ENCODE data around the gene SV2B. TPM values are rescaled to one million over a fixed set of nuclear protein-coding genes. Genes with fewer than 3 reads are reported as not detected.

The SV2B gene
- total and polyA plus RNA-seq, 8 donors = 0.53 to 11.3 (median 5.2) TPM

DNA sequence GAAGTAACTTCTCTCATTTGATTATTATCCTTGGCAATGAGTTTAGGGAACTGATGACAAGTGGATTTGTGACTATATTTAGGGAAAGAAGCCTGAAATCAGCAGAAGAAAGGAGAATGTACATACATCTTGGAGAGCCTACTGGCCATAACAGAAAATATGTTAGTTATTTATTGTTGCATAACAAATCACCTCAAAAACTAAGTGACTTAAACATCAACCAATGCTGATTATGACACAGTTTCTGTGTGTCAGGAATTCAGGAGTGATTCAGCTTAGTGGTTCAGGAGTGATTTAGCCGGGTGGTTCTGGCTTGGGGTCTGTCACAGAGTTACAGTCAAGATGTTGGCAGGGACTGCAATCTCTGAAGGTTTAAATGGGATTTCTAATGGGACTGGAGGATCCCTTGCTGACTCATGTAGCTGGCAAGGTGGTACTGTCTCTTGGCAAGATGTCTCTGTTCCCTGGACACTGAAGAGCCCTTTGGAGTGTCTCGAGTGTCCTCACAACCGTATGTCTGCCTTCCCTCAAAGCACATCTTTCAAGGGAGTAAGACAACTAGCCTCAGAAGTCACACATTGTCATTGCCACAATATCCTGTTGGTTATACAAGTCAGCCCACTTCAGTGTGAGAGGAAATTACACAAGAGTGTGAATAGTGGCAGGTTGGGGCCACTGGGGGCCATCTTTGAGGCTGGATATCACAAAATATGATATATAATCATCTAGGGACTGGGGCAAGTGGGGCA is 248.9 kb downstream of the SV2B start:
- Histone ChIP-seq H3K36me3 (no peaks in the 10 kb centered on the region), H3K4me3 (no peak overlapping the region), H3K27me3 (no peaks in the 10 kb centered on the region), H3K27ac (no peak overlapping the region), H3K4me1 (no peaks in the 10 kb centered on the region), H3K9me3 (no peaks in the 10 kb centered on the region)
- DNase-seq (no peak), ATAC-seq (no peak), FAIRE-seq (no peak)
- TF ChIP-seq CTCF (IDR thresholded peaks at IDR 0.05) = no peak
- intact Hi-C loops (cut with DNase I) = no loop called here
- 28 to 52% methylated on average over 3 of the region's 3 CpGs for WGBS, 2 donors

Other genes with a start within 250 kb of the SV2B start
- gene FURIN, start 231.7 kb upstream of the SV2B start, total RNA-seq = 100 to 1,000 TPM in 3 of 6 donors, 10 to 100 TPM in 3; 50.3 to 106 (median 98.8) TPM
- 10 to 100 TPM; 52.5 to 67.7 TPM for gene FURIN, start 231.7 kb upstream of the SV2B start, polyA plus RNA-seq
- gene FES, start 215.8 kb upstream of the SV2B start, total RNA-seq = 10 to 100 TPM in 1 of 6 donors, 1 to 10 TPM in 5; 3.9 to 23.0 (median 8.6) TPM
- gene FES, start 215.8 kb upstream of the SV2B start, polyA plus RNA-seq = 10 to 100 TPM; 24.4 to 26.5 TPM
- gene MAN2A2, start 197.0 kb upstream of the SV2B start, total RNA-seq = 10 to 100 TPM; 56.6 to 88.2 (median 67.7) TPM
- 100 to 1,000 TPM in 1 of 2 donors, 10 to 100 TPM in 1; 57.2 to 118 TPM for gene MAN2A2, start 197.0 kb upstream of the SV2B start, polyA plus RNA-seq
- 10 to 100 TPM; 10.3 to 17.6 (median 13.3) TPM for gene HDDC3, start 167.7 kb upstream of the SV2B start, total RNA-seq
- gene HDDC3, start 167.7 kb upstream of the SV2B start, polyA plus RNA-seq = 10 to 100 TPM; 16.6 to 20.9 TPM
- 10 to 100 TPM; 29.2 to 50.7 (median 32.2) TPM for gene UNC45A, start 165.0 kb upstream of the SV2B start, total RNA-seq
- gene UNC45A, start 165.0 kb upstream of the SV2B start, polyA plus RNA-seq = 10 to 100 TPM; 50.0 to 51.3 TPM
- 10 to 100 TPM in 1 of 6 donors, 1 to 10 TPM in 5; 6.6 to 12.2 (median 7.8) TPM for gene RCCD1, start 145.4 kb upstream of the SV2B start, total RNA-seq
- 10 to 100 TPM in 1 of 2 donors, 1 to 10 TPM in 1; 9.0 to 11.9 TPM for gene RCCD1, start 145.4 kb upstream of the SV2B start, polyA plus RNA-seq
- 1 to 10 TPM; 3.9 to 5.8 (median 4.8) TPM for gene PRC1, start 105.7 kb upstream of the SV2B start, total RNA-seq
- gene PRC1, start 105.7 kb upstream of the SV2B start, polyA plus RNA-seq = 10 to 100 TPM in 1 of 2 donors, 1 to 10 TPM in 1; 5.1 to 12.7 TPM
- 1 to 10 TPM; 4.2 to 8.8 (median 5.9) TPM for gene VPS33B, start 77.7 kb upstream of the SV2B start, total RNA-seq
- gene VPS33B, start 77.7 kb upstream of the SV2B start, polyA plus RNA-seq = 10 to 100 TPM; 11.6 to 18.9 TPM